KMS-11 (cell line): Measurements from ENCODE around the gene PURA.

Experiments
- H2AFZ ChIP-seq: fragments of 200-600 bp; sonication (generic); 2 replicates; pipeline ENCODE4 v1.6.1; 2016; ENCODE audit warnings: antibody characterized with exemption, mixed run types, low read depth
- H3K27ac ChIP-seq: fragments of 200-600 bp; sonication (generic); 2 replicates; pipeline ENCODE4 v1.6.1; 2016; ENCODE audit warnings: mild to moderate bottlenecking, mixed run types
- H3K27me3 ChIP-seq: fragments of 200-600 bp; sonication (generic); 2 replicates; pipeline ENCODE4 v1.6.1; 2017; ENCODE audit warnings: mild to moderate bottlenecking, low read depth, mixed run types, moderate library complexity; ENCODE audit not compliant: insufficient read depth
- H3K36me3 ChIP-seq: fragments of 200-600 bp; sonication (generic); 2 replicates; pipeline ENCODE4 v1.6.1; 2017; ENCODE audit warnings: mild to moderate bottlenecking, mixed run types; ENCODE audit not compliant: insufficient read depth
- H3K4me1 ChIP-seq: fragments of 200-600 bp; sonication (generic); 2 replicates; pipeline ENCODE4 v1.6.1; 2016; ENCODE audit warnings: mild to moderate bottlenecking, low read depth, mixed run types; ENCODE audit not compliant: poor library complexity, severe bottlenecking
- H3K4me2 ChIP-seq: fragments of 200-600 bp; sonication (generic); 2 replicates; pipeline ENCODE4 v1.7.0; 2016; ENCODE audit warnings: mild to moderate bottlenecking, mixed run types
- H3K4me3 ChIP-seq: fragments of 200-600 bp; sonication (generic); IDR thresholded peaks from 2 replicates; pipeline ENCODE4 v1.6.1; 2017; ENCODE audit warnings: low read depth, low read length, mixed read lengths; ENCODE audit not compliant: insufficient read depth
- H3K79me2 ChIP-seq: fragments of 200-600 bp; sonication (generic); 2 replicates; pipeline ENCODE4 v1.6.1; 2016; ENCODE audit warnings: low read depth, mixed run types; ENCODE audit not compliant: insufficient read depth
- H3K9ac ChIP-seq: fragments of 200-600 bp; sonication (generic); 2 replicates; pipeline ENCODE4 v1.6.1; 2016; ENCODE audit warnings: mild to moderate bottlenecking, mixed run types
- H4K20me1 ChIP-seq: fragments of 200-600 bp; sonication (generic); 2 replicates; pipeline ENCODE4 v1.6.1; 2016; ENCODE audit warnings: mild to moderate bottlenecking, mixed run types; ENCODE audit not compliant: insufficient read depth
- TF ChIP-seq, protein P1 (sequence below): fragments of 200-600 bp; sonication (generic); conservative IDR thresholded peaks from 2 replicates; pipeline ENCODE4 v1.6.1; 2017; ENCODE audit warnings: low read depth, mild to moderate bottlenecking, antibody characterized with exemption, low read length, moderate library complexity, mixed read lengths

Gene PURA

DNA sequence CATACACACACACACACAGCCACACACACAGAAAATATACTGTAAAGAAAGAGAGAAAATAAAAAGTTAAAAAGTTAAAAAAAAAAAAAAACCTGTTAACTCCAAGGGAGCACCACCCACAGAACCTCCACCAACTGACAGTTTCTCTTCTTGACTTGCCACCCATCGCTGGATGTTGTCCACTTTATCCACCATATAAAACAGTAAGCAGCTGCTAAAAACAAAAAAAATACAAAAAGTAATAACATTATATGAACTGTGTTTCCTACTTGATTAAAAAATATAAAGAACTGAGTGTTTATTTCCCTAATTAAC is 1.2 kb downstream of the PURA start:
- Histone ChIP-seq H3K36me3 (no peaks in the 10 kb centered on the region), H3K79me2 (peaks cover 38% of the 10 kb centered on the region), H3K4me3 (no peak overlapping the region), H4K20me1 (no peaks in the 10 kb centered on the region), H3K9ac (no peak overlapping the region), H3K4me2 (peak overlapping the region; percentile 55; the same call in 1 of the 2 replicates), H3K4me1 (peaks cover 38% of the 10 kb centered on the region), H3K27me3 (no peaks in the 10 kb centered on the region), H3K27ac (no peak overlapping the region), H2AFZ (no peak overlapping the region)
- TF ChIP-seq, protein P1, sequence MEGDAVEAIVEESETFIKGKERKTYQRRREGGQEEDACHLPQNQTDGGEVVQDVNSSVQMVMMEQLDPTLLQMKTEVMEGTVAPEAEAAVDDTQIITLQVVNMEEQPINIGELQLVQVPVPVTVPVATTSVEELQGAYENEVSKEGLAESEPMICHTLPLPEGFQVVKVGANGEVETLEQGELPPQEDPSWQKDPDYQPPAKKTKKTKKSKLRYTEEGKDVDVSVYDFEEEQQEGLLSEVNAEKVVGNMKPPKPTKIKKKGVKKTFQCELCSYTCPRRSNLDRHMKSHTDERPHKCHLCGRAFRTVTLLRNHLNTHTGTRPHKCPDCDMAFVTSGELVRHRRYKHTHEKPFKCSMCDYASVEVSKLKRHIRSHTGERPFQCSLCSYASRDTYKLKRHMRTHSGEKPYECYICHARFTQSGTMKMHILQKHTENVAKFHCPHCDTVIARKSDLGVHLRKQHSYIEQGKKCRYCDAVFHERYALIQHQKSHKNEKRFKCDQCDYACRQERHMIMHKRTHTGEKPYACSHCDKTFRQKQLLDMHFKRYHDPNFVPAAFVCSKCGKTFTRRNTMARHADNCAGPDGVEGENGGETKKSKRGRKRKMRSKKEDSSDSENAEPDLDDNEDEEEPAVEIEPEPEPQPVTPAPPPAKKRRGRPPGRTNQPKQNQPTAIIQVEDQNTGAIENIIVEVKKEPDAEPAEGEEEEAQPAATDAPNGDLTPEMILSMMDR: no peak

DNA sequence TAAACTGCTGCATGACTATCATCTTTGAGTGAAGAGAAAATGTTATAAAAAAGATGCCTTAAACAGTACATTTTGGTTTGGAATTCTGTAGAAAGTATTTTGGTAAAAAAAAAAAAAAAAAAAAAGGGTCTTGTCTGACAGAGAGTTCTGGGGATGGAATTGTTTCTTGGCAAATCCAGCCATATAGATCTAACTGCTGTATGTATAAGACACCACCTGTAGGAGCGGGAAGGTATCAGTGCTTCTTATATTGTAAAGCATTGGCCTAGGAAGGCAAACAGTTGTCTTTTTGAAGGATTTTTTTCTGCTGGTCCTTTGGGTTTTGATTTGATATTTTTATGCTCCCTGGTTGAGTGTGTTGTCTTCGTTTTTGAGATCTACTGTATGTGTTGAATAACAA is 2.8 kb downstream of the PURA start:
- Histone ChIP-seq H3K27me3 (no peaks in the 10 kb centered on the region), H4K20me1 (no peaks in the 10 kb centered on the region), H3K4me3 (no peak overlapping the region), H3K4me1 (peaks cover 33% of the 10 kb centered on the region), H2AFZ (no peak overlapping the region), H3K27ac (no peak overlapping the region), H3K36me3 (no peaks in the 10 kb centered on the region), H3K4me2 (no peak overlapping the region), H3K79me2 (peaks cover 26% of the 10 kb centered on the region), H3K9ac (no peak overlapping the region)
- TF ChIP-seq, protein P1: no peak

DNA sequence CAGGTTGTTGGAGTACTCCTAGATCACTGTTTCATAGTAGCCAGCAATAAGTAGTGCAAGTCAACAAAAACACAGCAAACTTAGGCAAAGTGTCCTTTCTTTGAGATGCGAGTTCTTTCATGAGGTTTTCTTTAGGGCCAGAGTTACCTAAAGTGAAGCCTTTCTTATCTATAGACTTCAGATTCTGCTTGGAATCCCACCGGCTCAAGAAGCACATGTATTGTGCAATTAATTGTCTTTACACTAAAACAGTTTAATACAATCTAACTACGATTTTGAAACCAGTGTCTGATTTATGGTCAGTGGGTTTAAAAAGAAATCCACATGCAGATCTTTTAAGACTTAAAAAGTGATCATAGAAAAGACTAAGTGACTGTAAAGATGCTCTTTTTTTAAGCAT is 3.6 kb downstream of the PURA start:
- Histone ChIP-seq H3K27me3 (no peaks in the 10 kb centered on the region), H3K36me3 (no peaks in the 10 kb centered on the region), H3K27ac (no peak overlapping the region), H4K20me1 (no peaks in the 10 kb centered on the region), H3K9ac (no peak overlapping the region), H3K4me1 (peaks cover 35% of the 10 kb centered on the region), H3K4me2 (no peak overlapping the region), H3K4me3 (no peak overlapping the region), H2AFZ (no peak overlapping the region), H3K79me2 (peaks cover 18% of the 10 kb centered on the region)
- TF ChIP-seq, protein P1: no peak

DNA sequence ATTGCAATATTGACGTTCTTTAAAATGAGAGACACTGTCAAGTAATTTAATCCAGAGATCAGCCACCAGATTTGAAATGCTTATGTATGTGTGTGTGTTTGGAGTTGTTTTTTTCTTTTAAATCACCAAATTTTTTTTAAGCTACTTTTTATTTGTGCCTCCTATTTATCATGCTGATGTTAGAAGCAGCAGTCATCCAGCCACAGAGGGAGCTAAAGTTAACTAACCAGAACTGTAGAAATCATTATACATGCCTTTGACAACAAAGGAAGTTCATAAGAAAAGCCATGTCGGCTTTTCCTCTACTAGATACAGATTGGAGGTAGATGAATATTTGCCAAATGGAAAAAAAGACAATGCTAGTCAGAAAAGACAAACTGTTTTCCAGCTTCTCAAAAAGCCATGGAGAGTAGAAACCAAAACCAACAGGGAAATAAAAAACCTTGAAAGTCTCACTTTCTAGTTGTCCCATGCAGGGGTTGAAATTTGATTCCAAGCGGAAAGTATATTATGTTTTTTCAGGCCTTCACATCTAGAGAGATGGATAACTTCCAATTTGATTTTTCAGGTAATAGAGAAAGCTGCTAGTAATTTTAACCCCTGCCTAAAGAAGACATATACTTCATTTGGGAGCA is 4.5 kb downstream of the PURA start:
- no peak overlapping the region for H2AFZ ChIP-seq
- no peaks in the 10 kb centered on the region for H3K27me3 ChIP-seq
- H3K4me2 ChIP-seq: peak overlapping the region; percentile 22; the same call in 1 of the 2 replicates
- H3K79me2 ChIP-seq: peaks cover 20% of the 10 kb centered on the region
- no peak overlapping the region for H3K27ac ChIP-seq
- TF ChIP-seq, protein P1: no peak
- no peak overlapping the region for H3K4me3 ChIP-seq
- peaks cover 44% of the 10 kb centered on the region for H3K4me1 ChIP-seq
- H4K20me1 ChIP-seq: no peaks in the 10 kb centered on the region
- H3K36me3 ChIP-seq: no peaks in the 10 kb centered on the region
- H3K9ac ChIP-seq: no peak overlapping the region
